NCI-H2227 treated with DMSO at 0.1 percent for 48 hours (cell line): ENCODE data around the gene FGB.
"Not testable (repeated sequence)": the region's sequence is repeated elsewhere in the genome, so short reads cannot be mapped to it uniquely, and the experiment has no call there.

Experiments used
- DNase-seq: peaks from one replicate; lab custom pipeline; 2025; lab: John Stamatoyannopoulos, UW

FGB gene

GRCh38 chr4:154566639-154567204 is 3.9 kb downstream of the FGB start:
- no peak for DNase-seq

DNA sequence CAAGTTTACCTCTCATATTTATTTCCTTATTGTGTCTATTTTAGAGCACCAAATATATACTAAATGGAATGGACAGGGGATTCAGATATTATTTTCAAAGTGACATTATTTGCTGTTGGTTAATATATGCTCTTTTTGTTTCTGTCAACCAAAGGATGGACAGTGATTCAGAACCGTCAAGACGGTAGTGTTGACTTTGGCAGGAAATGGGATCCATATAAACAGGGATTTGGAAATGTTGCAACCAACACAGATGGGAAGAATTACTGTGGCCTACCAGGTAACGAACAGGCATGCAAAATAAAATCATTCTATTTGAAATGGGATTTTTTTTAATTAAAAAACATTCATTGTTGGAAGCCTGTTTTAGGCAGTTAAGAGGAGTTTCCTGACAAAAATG is 6.2 kb downstream of the FGB start:
- DNase-seq: no peak

- DNase-seq: no peak
Measured at GRCh38 chr4:154569584-154569983, 6.8 kb downstream of the FGB start.

- DNase-seq: no peak
Measured at GRCh38 chr4:154573190-154573870, 10.5 kb downstream of the FGB start.

GRCh38 chr4:154574311-154574710 is 11.5 kb downstream of the FGB start:
- DNase-seq: no peak

GRCh38 chr4:154577324-154577723 is 14.5 kb downstream of the FGB start:
- DNase-seq: no peak

DNA sequence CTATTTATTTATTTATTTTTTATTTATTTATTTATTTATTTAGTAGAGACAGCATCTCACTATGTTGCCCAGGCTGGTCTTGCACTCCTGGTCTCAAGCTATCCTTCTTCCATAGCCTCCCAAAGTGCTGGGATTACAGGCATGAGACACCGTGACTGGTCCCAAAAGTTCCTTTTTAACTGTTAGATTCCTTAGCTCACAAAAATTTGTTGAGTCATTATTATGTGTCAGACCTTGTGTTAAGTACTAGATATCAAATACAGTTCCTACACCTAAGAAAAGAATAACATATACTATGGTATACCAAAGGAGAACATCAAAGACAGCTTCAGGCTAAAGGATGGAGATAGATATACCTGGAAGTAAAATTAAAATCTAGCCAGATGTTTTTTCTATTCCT is 16.1 kb downstream of the FGB start:
- no peak for DNase-seq

DNA sequence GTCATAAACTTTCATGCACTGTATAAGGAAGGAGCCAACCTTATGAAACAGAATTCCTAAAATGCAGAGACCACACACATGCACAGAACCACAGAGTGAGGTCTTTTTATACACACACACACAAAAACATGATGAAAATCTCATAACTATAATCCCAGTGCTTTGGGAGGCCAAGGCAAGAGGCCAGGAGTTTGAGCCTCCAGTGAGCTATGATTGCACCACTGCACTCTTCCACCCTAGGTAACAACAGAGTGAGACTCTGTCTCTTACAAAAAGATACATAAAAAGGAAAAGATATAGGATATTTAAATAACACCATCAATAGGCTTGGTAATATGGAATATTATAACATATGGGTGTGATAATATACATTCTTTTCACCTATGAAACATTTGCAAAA is 17.1 kb downstream of the FGB start:
- DNase-seq: no peak

DNA sequence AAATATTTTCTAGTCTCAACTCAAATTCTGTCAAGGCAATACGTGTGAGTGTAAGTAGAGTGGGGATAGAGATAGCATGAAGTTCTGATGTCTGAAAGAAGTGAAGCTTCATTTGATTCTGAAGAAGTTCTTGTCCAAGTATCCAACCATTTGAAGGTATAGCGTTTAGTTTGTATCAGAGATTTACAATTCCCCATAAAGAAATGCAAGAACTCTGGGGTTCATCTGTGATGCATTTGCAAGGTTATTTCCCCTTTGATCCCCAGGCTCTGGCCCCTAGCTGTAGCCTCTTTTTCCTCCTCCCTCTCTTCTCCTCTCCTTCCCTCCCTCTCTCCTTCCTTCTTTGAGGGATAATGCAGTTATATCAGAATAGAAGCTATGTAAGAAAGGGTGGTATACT is 19.9 kb downstream of the FGB start:
- no peak for DNase-seq

DNA sequence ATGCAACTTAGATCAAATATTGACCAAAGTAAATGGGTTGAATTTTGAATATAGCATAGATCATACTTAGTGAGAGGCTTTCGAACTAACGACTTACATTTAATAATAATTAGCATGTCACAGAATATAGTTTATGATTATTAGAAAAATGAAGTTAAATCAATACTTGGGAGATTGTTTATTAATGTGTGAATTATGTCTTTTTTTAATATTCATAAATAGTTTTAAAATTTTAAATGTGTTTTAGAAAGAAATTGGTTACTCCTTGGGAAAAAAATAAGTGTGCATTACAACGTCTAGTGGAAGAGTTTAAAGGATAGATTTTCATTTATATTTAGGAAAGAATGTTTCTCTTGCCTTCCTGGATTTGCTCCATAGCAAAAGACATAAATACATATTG is 20.4 kb downstream of the FGB start:
- DNase-seq: no peak

DNA sequence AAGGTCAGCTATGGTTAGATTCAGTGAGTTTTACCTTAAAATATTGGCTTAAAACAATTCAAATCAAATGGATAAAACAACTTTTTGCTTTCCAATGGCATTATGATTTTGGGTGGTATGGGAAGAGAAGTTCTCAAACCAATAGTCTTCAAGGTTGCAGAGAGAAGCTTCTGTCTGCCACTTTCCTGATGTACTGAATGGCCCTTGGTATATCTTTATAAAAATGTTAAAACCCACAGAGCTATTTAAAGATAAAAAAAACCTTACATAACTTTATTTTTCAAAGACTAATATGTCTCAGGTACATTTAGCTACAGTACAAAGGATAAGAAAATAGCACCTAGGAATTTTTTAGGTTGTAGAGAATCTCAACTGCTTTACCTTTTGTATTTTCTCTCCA is 20.9 kb downstream of the FGB start:
- no peak for DNase-seq

- DNase-seq: no peak
Measured at GRCh38 chr4:154584259-154584658, 21.4 kb downstream of the FGB start.

DNA sequence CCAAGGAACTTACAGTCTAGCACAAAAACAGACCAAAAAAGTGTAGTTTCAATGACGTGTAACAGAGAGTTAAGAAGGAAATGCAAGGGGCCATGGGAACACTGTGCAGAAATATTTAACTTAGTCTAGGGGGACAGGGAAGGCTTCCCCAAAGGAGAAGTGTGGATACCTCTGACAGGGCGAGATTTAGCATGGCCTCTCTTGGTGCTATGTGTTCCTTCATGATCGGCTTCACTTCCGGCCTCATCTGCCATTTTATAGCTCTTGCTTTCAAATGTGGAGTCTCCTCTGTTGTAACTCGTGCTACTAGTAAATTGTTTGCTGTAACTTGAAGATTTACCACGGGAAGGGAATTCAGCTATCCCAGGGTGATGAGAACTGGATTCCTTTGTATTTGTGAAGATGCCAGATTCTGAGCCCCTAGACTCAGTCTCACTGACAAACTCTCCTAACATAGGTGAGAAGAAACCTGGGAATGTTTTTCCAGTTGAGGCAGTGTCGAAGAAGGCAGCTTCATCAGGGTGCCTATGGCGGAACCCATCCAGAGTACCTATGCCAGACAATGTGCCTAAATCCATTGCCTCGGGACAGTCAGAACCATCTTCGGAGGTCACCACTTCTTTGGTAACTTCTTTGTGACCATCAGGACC is 22.7 kb downstream of the FGB start:
- DNase-seq: no peak

DNA sequence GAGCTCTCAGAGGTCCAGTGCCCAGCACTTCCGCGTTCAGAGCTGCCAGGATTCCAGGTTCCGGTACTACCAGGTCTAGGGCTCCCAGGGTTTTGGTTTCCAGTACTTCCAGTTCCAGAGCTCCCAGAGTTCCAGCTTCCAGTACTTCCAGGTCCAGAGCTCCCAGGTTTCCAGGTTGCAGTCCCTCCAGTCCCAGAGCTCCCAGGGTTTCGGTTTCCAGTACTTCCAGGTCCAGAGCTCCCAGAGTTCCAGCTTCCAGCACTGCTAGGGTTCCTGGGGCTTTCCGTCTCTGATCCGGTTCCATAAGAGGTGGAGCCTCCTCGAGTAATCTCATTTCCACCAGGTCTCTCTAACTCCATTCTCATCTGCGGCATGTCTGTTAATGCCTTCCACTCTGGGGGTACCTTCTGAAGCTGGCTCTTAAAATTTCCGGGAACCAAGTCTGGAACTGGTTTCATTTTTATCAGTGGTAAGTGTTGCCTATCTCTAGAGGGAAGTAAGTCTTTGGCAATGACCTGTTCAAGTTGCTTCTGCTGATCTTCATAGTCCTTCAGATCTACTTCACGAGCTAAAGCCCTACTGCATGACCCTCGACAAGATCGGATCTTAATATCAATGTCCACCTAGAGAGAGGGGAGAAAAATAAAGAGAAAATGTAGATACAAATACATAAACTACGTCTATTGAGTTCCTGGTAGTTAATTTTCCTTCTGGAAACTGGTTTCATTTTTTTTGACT is 23.7 kb downstream of the FGB start:
- no peak for DNase-seq

- no peak for DNase-seq
Measured at GRCh38 chr4:154588198-154588597, 25.4 kb downstream of the FGB start.

DNA sequence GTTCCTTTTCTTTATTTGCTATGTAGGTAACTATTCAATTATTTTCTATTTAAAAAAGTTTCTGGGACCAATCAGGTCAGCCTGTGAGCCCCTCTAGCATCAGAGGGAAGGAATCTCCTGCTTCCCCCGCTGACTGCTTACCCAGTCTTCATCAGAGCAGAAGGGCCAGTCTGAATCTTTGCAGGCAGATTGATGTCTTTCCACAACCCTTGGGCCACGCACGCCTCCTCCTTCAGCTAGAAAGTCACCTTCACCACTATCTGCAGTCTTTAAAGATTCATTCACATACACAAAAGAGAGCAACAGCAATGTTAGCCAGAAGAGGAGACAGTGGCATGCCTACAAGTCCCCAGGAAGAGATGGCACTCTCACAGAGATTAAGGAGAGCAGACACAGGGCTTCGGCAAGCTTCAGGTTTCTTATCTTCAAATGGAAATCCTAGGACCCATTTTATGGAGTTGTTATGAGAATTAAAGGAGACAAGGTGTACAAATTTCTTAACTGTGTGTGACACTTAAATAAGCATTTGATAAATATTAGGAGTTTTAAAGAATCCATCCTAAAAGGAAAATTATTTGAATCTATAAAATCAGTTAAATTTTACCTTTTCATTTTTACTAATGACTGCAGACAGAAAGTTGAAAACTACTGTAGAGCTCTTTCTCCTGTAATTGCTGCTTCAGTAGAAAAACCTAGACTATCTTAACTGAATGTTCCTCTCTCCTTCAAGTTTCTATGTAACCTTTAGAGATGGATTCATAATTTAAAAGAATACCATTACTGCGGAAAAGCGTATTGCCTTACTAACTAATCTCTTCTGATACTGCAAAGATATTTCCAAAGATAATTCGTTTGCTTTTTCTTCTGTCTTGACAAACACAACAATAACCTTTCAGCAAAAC is 26.7 kb downstream of the FGB start:
- no peak for DNase-seq

DNA sequence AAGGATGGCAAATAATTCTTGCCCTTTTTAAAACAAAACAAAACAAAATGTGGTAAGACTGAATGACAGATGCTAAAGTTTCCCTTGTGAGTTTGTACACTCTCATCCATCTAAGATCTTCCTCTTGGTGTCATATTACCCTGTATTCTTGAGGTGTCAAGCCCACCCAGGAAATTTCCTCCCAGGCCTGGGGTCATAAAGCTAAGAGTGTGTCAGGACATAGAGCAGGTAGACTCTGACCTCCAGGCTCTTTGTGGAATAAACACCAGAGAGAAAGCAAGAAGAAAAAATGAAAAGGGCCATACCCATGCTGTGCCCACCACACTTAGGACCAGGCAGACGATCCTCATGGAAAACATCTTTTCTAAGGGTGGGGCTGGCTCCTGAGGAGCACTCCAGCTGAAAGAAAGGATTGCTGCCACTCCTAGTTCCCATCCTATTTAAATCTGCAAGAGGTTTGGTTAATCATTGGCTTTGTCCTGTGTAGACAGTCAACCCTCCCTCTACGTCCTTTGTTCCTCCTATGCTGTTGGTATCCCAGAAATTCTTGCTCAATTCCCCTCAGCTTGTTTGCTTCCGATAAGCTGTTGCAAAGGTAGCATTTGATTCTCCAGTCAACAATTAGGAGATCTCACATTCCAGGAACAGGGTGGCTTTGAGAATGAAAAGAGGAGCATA is 27.7 kb downstream of the FGB start, which contains the start of gene FGA:
Gene FGA, minus strand, starts transcription at position 414 of the 678 bp plus-strand sequence. Its CDS starts 55 bp downstream, at position 359.
- no peak for DNase-seq

DNA sequence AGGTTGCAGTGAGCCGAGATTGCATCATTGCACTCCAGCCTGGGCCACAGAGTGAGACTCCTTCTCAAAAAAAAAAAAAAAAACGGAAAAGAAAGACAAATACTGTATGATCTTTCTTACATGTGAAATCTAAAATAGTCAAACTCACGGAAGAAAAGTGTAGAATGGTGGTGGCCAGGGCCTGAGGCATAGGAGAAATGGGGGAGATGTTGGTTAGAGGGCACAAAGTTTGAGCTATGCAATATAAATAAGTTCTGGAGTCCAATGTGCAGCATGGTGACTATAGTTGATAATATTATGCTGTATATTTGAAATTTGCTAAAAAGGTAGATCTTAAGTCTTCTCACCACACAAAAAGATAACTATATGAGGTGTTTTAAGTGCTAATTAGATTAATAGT is 29.1 kb downstream of the FGB start:
- no peak for DNase-seq

DNA sequence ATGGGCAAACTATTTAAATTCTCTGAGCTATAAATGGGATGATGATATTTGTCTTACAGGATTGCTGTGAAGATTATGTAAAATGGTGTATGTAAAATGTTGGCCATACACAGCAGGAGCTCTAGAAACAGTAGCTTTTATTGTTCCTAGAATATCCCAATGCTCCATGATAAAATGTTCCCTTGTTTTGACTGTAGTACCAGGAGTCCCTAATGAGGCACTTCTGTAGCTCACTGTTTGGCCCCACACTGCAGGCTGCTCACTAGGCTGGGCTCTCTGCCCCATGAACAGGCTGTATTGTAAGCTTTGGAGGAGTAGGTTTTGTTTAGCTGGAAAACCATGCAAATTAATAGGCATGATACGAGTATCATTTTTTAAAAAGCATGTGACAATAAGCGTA is 31.1 kb downstream of the FGB start:
- no peak for DNase-seq

DNA sequence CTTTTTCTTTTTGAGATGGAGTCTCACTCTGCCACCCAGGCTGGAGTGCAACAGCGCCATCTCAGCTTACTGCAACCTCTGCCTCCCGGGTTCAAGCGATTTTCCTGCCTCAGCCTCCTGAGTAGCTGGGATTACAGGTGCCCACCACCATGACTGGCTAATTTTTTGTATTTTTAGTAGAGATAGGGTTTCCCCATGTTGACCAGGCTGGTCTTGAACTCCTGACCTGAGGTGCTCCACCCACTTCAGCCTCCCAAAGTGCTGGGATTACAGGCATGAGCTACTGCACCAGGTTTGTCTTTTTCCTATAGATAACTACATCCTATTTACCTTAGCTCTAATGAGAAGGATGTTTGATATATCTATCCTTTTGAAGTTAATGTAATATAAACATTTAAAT is 31.5 kb downstream of the FGB start:
- DNase-seq: not testable (repeated sequence)

DNA sequence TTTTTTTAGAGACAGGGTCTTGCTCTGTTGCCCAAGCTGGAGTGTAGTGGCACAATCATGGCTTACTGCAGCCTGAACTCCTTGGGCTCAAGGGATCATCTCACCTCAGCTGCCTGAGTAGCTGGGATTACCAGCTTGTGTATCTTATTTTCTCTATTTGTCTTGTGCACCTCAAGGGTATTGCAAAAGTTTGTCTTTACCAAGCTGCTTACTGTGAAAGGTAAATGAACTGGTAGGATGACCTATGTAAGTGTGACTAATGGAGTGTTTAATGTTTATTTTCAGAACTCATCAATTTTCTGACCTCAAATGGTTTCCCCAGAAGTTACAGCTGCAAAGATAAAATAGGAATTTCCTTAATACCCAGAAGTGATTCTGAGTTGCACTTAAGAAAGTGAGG is 33.0 kb downstream of the FGB start:
- DNase-seq: no peak
